ENCODE data around the gene ZNF276.

GRCh38 chr16:89706518-89707260 lies 14.6 kb upstream of the ZNF276 start:
- no peak for TF ChIP-seq TAF1 (IDR thresholded peaks at IDR 0.05; ENCODE audit: low read depth)
- no peak for TF ChIP-seq EP300 (IDR thresholded peaks at IDR 0.05; ENCODE audit: borderline replicate concordance)
- TF ChIP-seq YY1 (IDR thresholded peaks at IDR 0.05; ENCODE audit: low read depth): no peak
- no peak for TF ChIP-seq FOXM1 (IDR thresholded peaks at IDR 0.05; ENCODE audit: borderline replicate concordance, low read depth)
- TF ChIP-seq USF1 (IDR thresholded peaks at IDR 0.05): no peak
- TF ChIP-seq TEAD4 (IDR thresholded peaks at IDR 0.05): no peak
- TF ChIP-seq CEBPB (IDR thresholded peaks at IDR 0.05): no peak
- TF ChIP-seq REST (IDR thresholded peaks at IDR 0.05; ENCODE audit: low read depth): no peak
